Measurements from ENCODE around the gene NTN1. TPM values are rescaled to one million over a fixed set of nuclear protein-coding genes. Genes with fewer than 3 reads are reported as not detected.

The NTN1 gene
- total RNA-seq, 2 experiments from 2014 or later: not detected

- peaks cover 12% of the 10 kb centered on the region for H3K4me1 Mint-ChIP-seq (ENCODE audit: low read depth)
- H3K36me3 Mint-ChIP-seq (ENCODE audit: low read depth): no peaks in the 10 kb centered on the region
- ChIA-PET CTCF (no interaction called here), POLR2A (no interaction called here)
- no peak overlapping the region for H3K4me3 Mint-ChIP-seq
- ATAC-seq: no peak
- no peak for DNase-seq
- H3K9me3 Mint-ChIP-seq (ENCODE audit: insufficient read depth): peaks cover 3% of the 10 kb centered on the region
- peaks cover 6% of the 10 kb centered on the region for H3K27me3 Mint-ChIP-seq (ENCODE audit: low read depth)
- H3K27ac Mint-ChIP-seq: no peak overlapping the region
Measured at GRCh38 chr17:9116861-9117568, 95.7 kb downstream of the NTN1 start.

DNA sequence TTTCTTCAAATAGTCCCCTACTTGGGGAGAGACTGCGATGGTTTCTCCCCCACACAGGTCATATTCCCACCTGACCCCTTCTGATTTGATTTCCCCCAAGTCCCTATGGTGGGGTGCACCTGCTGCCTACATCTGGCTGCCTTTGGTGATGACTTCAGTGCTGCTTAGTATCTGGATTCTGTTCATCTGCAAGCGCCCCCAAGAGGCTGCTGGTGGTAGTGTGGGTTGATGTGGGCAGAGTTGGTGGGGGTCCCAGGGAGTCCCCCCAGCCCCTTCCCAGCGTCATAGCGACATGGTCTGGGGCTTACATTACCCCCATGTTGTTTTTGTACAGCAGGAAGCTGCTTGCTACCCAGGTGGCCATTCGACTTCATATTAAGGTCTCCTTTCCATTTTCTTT, 99.2 kb downstream of the NTN1 start:
- ATAC-seq: no peak
- no peak overlapping the region for H3K4me3 Mint-ChIP-seq
- peaks cover 3% of the 10 kb centered on the region for H3K9me3 Mint-ChIP-seq (ENCODE audit: insufficient read depth)
- H3K27ac Mint-ChIP-seq: no peak overlapping the region
- DNase-seq: peak; percentile 24
- peaks cover 6% of the 10 kb centered on the region for H3K27me3 Mint-ChIP-seq (ENCODE audit: low read depth)
- peaks cover 4% of the 10 kb centered on the region for H3K4me1 Mint-ChIP-seq (ENCODE audit: low read depth)
- no peaks in the 10 kb centered on the region for H3K36me3 Mint-ChIP-seq (ENCODE audit: low read depth)
- ChIA-PET POLR2A (no interaction called here), CTCF (no interaction called here)

DNA sequence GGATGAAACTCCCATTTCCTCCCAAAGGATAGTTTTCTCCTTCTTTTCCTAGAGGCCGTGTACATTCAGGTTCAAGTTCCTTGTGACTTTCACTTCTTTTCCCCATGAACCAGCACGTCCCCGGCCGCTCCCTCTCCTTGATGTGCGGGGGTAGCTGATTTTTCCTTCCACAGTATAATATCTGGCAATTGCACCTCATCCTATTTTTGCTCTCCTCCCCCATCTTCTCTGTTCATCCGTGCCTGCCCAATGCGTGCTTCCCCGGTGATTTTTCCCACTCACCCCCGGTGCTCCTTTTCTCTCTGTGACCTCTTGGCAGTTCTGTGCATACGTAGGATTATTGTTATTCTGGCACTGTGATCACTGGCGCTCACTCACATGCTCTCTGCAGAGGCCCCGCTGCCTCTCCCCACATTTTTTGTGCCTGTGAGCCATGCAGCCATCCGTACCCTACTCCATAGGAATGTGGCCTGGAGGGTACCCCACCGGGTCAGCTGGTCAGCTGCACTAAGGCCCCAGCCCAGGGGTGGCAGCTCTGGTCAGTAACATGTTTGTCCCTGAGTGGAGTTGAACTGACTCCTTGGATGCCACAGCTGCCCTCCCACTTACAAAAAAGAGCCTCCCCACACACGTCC, 100.0 kb downstream of the NTN1 start:
- peaks cover 3% of the 10 kb centered on the region for H3K9me3 Mint-ChIP-seq (ENCODE audit: insufficient read depth)

GRCh38 chr17:9123594-9124553, 102.6 kb downstream of the NTN1 start:
- no peaks in the 10 kb centered on the region for H3K27me3 Mint-ChIP-seq (ENCODE audit: low read depth)
- H3K36me3 Mint-ChIP-seq (ENCODE audit: low read depth): no peaks in the 10 kb centered on the region
- H3K4me1 Mint-ChIP-seq (ENCODE audit: low read depth): no peaks in the 10 kb centered on the region
- ATAC-seq (no peak), DNase-seq (no peak)
- H3K9me3 Mint-ChIP-seq (ENCODE audit: insufficient read depth): no peaks in the 10 kb centered on the region
- no peak overlapping the region for H3K4me3 Mint-ChIP-seq
- H3K27ac Mint-ChIP-seq: no peak overlapping the region
- ChIA-PET CTCF (no interaction called here), POLR2A (interaction anchor here (0.7 kb wide), 1 partner anchor 9 kb away, joined by 3 read pairs; no protein-coding TSS in a partner anchor)

More for the DNA sequence above, 100.0 kb downstream of the NTN1 start:
- Mint-ChIP-seq H3K27me3 (ENCODE audit: low read depth) (peaks cover 6% of the 10 kb centered on the region), H3K36me3 (ENCODE audit: low read depth) (no peaks in the 10 kb centered on the region), H3K27ac (no peak overlapping the region), H3K4me1 (ENCODE audit: low read depth) (peaks cover 1% of the 10 kb centered on the region), H3K4me3 (no peak overlapping the region)
- ATAC-seq (no peak), DNase-seq (no peak)
- ChIA-PET CTCF (no interaction called here), POLR2A (no interaction called here)

GRCh38 chr17:9124554-9124935, 103.2 kb downstream of the NTN1 start:
- no peak overlapping the region for H3K27ac Mint-ChIP-seq
- DNase-seq (no peak), ATAC-seq (no peak)
- no peaks in the 10 kb centered on the region for H3K27me3 Mint-ChIP-seq (ENCODE audit: low read depth)
- H3K4me3 Mint-ChIP-seq: no peak overlapping the region
- no peaks in the 10 kb centered on the region for H3K4me1 Mint-ChIP-seq (ENCODE audit: low read depth)
- ChIA-PET CTCF (no interaction called here), POLR2A (interaction anchor here (0.7 kb wide), 1 partner anchor 9 kb away, joined by 3 read pairs; no protein-coding TSS in a partner anchor)
- H3K9me3 Mint-ChIP-seq (ENCODE audit: insufficient read depth): no peaks in the 10 kb centered on the region
- H3K36me3 Mint-ChIP-seq (ENCODE audit: low read depth): no peaks in the 10 kb centered on the region

- no peak overlapping the region for H3K27ac Mint-ChIP-seq
- no peaks in the 10 kb centered on the region for H3K4me1 Mint-ChIP-seq (ENCODE audit: low read depth)
- DNase-seq: no peak
- no peak overlapping the region for H3K4me3 Mint-ChIP-seq
- H3K9me3 Mint-ChIP-seq (ENCODE audit: insufficient read depth): no peaks in the 10 kb centered on the region
- ATAC-seq: no peak
- no peaks in the 10 kb centered on the region for H3K27me3 Mint-ChIP-seq (ENCODE audit: low read depth)
- CTCF ChIA-PET: no interaction called here
- POLR2A ChIA-PET: no interaction called here
- no peaks in the 10 kb centered on the region for H3K36me3 Mint-ChIP-seq (ENCODE audit: low read depth)
Measured at GRCh38 chr17:9125722-9126121, 104.4 kb downstream of the NTN1 start.

DNA sequence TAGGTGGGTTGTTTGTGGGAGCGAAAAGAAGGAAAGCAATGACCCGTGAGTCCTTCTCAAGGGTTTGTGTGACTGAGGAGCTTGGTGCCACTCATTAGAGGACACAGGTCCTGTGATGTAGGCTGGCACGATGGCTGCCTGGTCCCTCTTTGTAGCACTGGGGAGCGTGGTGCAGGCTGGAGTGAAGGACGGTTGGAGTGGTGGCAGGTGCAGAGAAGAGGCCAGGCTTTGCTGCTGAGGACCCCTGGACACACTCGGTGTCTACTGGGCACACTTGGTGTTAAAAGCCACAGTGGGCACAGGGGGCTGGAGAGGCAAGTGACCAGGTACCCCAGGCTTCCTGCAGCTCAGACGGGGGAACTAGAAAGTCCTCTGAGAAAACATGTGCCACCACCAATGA, 106.0 kb downstream of the NTN1 start:
- no peaks in the 10 kb centered on the region for H3K36me3 Mint-ChIP-seq (ENCODE audit: low read depth)
- no peaks in the 10 kb centered on the region for H3K4me1 Mint-ChIP-seq (ENCODE audit: low read depth)
- ChIA-PET POLR2A (no interaction called here), CTCF (no interaction called here)
- no peaks in the 10 kb centered on the region for H3K9me3 Mint-ChIP-seq (ENCODE audit: insufficient read depth)
- ATAC-seq: no peak
- H3K27me3 Mint-ChIP-seq (ENCODE audit: low read depth): no peaks in the 10 kb centered on the region
- DNase-seq: no peak
- no peak overlapping the region for H3K4me3 Mint-ChIP-seq
- no peak overlapping the region for H3K27ac Mint-ChIP-seq

- Mint-ChIP-seq H3K27me3 (ENCODE audit: low read depth) (no peaks in the 10 kb centered on the region), H3K4me1 (ENCODE audit: low read depth) (no peaks in the 10 kb centered on the region), H3K9me3 (ENCODE audit: insufficient read depth) (no peaks in the 10 kb centered on the region), H3K27ac (no peak overlapping the region), H3K36me3 (ENCODE audit: low read depth) (no peaks in the 10 kb centered on the region), H3K4me3 (no peak overlapping the region)
- POLR2A ChIA-PET: no interaction called here
- CTCF ChIA-PET: no interaction called here
- DNase-seq (no peak), ATAC-seq (no peak)
Measured at GRCh38 chr17:9131371-9131770, 110.1 kb downstream of the NTN1 start.

DNA sequence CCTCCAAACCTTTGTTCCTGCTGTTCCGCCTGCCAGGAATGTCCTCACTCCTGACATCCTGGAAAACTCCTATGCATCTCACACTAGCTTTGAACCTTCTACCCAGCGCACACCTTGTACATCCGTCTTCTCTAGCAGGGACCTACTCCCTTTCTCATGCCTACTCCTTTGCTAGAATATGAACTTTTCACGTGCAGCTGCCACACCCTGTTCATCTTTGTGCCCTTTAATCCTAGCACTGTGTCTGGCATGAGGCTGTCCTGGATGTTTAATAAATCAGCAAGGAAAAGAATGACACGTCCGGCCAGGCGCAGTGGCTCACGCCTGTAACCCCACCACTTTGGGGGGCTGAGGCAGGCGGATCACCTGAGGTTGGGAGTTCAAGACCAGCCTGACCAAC, 111.0 kb downstream of the NTN1 start:
- Mint-ChIP-seq H3K4me3 (no peak overlapping the region), H3K4me1 (ENCODE audit: low read depth) (no peaks in the 10 kb centered on the region), H3K27ac (no peak overlapping the region), H3K27me3 (ENCODE audit: low read depth) (no peaks in the 10 kb centered on the region), H3K36me3 (ENCODE audit: low read depth) (no peaks in the 10 kb centered on the region), H3K9me3 (ENCODE audit: insufficient read depth) (no peaks in the 10 kb centered on the region)
- DNase-seq: no peak
- no peak for ATAC-seq
- POLR2A ChIA-PET: no interaction called here
- CTCF ChIA-PET: no interaction called here

- Mint-ChIP-seq H3K36me3 (ENCODE audit: low read depth) (no peaks in the 10 kb centered on the region), H3K4me3 (no peak overlapping the region), H3K4me1 (ENCODE audit: low read depth) (no peaks in the 10 kb centered on the region), H3K9me3 (ENCODE audit: insufficient read depth) (no peaks in the 10 kb centered on the region), H3K27me3 (ENCODE audit: low read depth) (no peaks in the 10 kb centered on the region), H3K27ac (no peak overlapping the region)
- no peak for ATAC-seq
- ChIA-PET CTCF (no interaction called here), POLR2A (no interaction called here)
- DNase-seq: no peak
Measured at GRCh38 chr17:9132944-9133610, 111.8 kb downstream of the NTN1 start.

DNA sequence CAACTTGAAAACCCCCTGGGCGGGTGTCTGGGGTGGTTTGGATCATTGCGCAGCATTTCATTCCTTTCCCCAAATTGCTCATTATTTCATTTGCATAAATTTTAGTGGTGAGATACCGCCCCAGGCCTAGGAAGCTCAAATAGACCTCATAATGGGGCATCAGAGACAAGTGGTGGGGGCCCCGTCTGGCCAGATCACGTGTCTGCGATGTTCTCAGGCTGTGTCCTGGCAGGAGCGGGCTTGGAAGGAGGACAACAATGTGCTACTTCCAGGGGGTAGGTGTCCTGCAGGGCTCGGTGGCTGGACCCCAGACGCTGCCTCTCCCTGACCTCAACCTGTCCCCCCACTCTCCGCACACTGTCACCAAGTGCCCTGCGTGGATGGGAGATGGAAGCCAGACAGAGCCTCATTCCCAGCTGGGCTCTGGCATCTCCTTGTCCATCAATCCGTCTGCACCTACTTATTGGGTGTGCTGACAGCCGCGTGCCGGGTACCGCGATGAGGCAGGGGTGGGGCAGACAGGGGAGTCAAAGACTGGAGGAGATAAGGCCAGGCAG, 116.9 kb downstream of the NTN1 start:
- Mint-ChIP-seq H3K4me3 (no peak overlapping the region), H3K4me1 (ENCODE audit: low read depth) (no peaks in the 10 kb centered on the region), H3K9me3 (ENCODE audit: insufficient read depth) (no peaks in the 10 kb centered on the region), H3K36me3 (ENCODE audit: low read depth) (no peaks in the 10 kb centered on the region), H3K27ac (no peak overlapping the region), H3K27me3 (ENCODE audit: low read depth) (no peaks in the 10 kb centered on the region)
- DNase-seq: no peak
- POLR2A ChIA-PET: no interaction called here
- CTCF ChIA-PET: no interaction called here
- ATAC-seq: no peak

All from activated CD8-positive, alpha-beta T cell treated with anti-CD3 and anti-CD28 coated beads, Interleukin-2, amount 10 ng/mL, durations not matched to agents 7 days and 5 days (primary cell).